ENCODE data around the gene SPAG17.

Gene SPAG17

DNA sequence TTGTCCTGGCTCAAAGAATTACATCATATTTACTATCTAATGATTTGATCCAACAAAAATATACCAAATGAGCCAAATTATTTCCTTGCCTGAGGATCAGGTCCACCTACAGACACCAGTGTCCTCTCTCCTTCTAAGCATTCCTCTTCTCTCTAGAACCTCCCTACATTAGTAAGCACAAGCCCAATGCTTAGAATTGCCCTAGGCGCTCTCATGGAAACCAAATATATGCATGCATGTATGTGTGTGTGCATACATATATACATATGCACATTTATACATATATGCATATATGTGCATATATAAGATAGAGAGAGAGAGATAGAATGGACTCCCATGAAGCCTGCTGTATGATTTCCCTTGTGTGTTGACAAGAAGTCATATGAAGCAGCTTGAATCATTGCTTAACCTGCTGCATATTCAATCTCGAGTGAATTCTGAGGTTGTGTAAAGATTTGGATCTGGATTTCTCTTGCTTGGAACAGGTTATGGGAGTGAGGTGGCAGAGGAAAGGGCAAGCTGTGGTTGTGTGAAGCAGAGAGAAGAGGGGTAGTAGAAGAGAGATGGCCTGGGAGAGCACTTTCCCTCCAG, 66.1 kb downstream of the SPAG17 start:
- no peak for DNase-seq (ENCODE audit: low read depth)

DNA sequence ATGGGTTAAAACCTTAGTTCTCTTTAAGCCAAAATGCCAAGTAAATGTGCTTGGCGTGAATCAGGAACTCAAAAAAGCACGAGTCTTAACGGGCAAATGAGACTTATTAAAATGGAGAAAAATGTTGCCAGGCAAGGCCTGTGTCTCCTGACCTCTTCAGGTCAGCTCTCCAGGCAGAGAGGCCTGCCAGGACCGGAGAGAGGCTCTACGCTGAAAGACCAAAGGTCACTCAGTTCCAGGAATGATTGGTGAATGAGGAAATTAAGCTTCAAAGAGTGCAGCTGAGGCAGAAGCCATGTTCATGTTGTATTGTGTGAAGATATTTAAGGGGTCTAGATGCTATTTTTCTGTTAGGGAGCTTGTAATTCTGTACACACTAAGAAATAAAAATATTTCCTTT, 66.6 kb downstream of the SPAG17 start:
- DNase-seq (ENCODE audit: low read depth): no peak

DNA sequence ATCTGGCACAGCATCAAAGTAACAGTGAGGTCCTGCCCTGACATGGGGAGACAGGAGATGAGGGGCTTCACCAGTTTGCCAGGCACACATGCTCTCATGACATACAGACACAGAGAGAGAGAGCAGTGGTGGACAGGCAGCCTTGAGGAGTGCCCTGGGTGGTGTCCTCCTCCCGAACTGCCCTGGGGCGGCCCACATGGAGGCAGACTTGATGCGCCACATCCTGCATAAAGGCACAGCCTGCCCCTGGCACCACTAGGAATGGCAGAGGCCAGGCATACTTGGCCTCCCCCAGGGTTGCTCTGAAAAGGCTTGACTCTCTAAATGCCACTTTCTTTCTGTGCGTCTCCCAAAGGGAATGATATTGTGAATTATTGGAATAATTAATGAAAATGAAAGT, 67.5 kb downstream of the SPAG17 start:
- DNase-seq (ENCODE audit: low read depth): no peak

DNA sequence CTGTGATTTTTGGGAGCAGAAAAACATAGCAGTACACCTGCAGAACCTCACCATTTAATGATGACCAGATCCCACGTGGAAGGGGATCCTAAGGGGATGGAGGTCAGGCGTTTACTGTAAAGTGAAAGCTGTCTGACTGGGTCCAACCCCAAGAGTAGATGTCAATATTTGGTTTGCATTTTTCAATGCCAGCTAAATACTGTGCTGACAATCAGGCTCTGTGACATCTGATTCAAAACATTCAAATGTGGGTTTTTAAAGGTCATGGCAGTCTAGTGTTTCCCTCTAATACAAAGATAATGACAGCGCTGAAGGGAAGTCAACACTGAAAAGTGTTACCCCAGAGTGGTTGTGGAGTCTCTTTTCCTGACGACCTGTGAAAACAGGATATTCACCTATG, 68.1 kb downstream of the SPAG17 start:
- no peak for DNase-seq (ENCODE audit: low read depth)

DNA sequence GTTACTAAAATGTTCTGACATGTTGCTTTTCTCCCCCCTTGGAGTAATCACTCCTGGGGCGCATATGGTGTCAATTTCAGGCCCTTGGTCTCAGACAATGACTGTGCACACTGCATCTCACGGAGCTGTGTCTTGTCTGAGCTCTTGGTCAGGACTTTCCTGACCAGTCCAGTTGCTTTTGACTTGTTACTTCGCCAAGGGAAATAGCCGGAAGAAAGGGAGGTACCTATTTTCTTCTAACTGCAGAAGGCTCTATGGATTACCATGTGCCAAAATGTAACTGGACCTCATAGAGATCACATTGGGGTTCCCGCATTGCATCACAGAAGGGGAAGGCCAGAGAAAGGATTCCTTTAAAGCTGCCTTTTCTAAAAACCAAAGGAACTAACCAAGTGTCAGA, 68.6 kb downstream of the SPAG17 start:
- DNase-seq (ENCODE audit: low read depth): no peak

DNA sequence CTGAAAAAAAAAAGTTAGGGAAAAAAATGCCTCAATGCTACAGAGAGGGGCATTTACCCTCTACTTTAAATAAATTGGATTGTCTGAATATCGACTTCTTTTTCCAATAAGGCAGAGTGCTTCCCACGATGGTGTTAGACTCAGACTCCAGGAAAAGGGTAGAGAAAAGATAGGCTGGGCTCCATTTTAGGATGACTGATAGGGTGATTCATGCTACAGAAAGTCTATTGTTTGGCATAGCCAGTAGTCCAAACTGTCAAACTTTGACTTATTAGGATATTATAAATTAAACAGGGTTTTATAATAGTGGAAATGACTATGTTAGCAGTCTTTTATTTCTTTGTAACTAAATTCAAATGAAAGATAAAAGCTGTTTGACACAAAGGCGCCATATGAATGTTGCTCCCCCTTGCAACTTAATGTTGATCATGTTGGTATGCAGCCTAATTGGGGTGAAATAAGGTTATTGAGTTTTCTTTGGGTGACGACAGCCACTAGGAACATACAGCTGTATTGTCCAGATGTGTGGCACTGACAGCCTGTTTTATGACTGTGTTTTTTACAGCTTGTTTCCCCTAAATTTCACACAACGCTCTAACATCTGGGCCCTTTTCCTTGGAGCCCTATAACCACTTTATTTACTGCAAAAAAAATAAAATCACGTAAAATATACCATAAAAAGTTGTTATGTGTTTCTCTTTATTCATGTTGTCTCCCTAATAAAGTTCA, 69.3 kb downstream of the SPAG17 start:
- DNase-seq (ENCODE audit: low read depth): no peak

DNA sequence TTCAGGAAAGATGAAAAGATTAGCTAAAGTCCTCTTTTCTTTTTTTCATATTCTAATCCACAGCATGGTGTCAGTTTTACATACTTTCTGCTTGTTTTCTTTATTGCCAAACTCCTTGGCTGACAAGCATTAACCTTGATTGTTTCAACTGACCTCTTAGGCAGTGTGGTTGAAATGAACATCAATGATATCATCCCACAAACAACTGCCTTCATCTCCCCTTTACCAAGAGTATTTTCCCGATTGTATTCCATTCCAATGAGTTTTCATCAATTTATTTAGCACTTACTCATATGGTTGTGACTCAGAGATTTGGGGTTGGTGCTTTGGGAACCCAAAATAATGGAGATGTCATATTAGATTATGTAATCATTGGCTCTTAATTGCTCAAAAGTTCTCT, 71.8 kb downstream of the SPAG17 start:
- no peak for DNase-seq (ENCODE audit: low read depth)

DNA sequence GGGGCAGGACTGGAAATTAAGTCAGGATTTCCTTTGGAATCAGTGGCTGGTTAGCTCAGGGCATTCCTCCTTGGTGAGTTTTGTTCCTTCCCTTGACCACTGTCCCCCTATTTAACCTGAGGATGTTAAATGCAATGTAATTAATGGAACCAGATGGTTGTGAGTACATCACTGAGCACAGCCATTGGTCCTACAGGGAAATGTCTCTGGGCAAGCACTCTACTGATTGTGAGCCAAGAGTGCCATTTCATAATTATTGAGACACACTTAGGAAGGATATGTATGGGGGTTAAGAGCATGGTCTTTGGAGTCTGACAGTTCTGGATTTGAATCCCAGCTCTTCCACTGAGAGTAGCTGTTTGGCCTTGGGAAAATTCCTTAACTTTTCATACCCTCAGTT, 74.4 kb downstream of the SPAG17 start:
- DNase-seq (ENCODE audit: low read depth): no peak

DNA sequence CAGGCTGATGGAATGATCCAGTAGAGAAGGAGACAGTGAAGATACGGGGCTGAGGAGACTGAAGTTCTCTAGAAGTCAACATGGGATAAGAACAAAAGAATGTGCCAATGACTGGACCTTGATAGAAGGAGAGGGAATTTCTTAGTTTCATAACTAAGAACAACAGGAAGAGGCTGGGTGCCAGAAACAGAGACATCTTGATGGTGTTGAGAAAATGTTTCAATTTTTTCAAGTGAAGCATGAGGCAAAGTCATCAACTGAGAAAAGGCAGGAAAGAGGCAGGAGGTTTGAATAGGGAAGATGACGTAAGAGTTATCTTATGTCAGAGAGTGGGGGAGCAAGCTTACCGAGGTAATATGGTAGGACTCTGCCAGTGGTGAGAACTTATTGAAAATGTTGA, 80.1 kb downstream of the SPAG17 start:
- DNase-seq (ENCODE audit: low read depth): no peak

DNA sequence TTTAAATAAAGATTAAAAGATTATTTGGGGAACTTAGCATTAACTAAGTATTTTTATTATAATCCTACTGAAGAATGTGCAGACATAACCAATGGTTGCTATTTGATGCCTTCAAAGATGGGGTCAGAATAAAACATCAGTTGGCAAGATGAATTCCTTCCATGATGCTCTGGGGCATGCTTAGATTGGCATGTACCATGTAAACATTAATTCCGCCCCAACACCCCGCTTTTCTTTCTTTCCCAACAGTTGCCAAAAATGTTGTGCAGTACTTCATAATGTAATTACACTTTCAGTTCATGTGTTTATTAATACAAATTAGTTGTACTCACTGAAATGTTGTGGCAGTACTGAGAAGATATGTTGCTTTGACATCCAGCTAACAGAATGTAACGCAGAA, 82.6 kb downstream of the SPAG17 start:
- no peak for DNase-seq (ENCODE audit: low read depth)

DNA sequence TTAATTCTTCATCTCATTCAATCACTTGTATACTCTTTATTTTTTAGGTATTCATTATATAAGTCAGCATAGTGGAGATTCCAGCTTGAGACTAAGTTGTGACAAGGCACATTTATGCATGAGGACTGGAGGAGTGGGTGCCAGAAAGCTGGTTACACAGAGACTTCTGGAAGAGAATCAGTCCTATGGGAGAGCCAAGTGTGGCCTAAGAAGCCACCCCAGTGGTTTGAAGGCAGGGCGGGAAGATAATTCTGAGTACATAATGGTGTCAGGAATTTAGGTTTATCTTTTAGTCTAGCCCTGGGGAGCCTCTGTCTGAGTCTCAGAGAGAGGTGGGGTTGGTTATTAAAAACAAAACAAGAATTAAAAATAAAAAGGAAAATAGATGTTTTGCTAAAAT, 83.0 kb downstream of the SPAG17 start:
- no peak for DNase-seq (ENCODE audit: low read depth)

DNA sequence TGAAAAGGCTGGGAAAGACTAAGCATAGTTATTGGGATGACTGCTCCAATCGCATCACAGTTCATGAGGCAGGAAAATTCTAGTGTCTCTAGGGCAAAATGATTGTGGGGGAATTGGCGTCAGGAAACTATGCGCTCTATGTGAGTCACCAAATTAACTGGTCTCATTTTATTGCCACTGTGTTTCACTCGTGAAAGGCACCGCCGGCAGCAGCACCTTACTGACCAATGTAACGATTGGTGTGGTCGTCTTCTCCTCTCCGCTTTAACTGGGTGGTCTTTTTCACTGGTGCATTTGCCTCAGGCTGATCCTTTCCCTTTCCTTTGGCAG, 83.5 kb downstream of the SPAG17 start:
- no peak for DNase-seq (ENCODE audit: low read depth)

DNA sequence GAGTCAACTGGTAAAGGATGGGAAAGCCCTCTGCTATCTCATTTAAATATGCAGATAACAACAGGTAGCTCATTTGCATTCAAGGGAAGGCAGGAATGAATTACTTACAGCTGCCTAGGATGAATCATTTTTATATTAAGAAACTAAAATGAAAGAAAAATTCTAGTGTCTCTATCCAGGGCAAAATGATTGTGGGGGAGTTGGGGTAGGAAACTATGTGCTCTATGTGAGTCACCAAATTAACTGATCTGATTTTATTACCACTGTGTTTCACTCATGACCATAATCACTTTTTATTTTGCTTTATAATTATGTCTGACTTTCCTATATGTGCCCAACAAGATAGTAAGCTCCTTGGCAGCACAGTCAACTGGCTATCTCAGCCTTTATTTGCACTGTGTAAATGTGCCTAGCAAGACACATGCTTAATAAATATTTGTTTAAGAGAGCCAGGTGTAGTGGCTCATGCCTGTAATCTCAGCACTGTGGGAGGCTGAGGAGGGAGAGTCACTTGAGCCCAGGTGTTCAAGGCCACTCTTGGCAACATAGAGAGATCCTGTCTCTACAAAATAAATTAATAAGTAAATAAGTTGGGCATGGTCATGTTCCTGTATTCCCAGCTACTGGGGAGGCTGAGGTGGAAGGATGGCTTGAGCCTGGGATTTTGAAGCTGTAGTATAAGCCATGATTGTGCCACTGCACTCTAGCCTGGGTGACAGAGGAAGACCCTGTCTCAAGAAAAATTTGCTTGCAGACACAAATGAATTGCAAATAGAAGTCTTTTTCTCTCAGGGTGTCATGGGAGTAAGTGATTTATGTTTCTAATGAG, 84.1 kb downstream of the SPAG17 start:
- DNase-seq (ENCODE audit: low read depth): no peak

DNA sequence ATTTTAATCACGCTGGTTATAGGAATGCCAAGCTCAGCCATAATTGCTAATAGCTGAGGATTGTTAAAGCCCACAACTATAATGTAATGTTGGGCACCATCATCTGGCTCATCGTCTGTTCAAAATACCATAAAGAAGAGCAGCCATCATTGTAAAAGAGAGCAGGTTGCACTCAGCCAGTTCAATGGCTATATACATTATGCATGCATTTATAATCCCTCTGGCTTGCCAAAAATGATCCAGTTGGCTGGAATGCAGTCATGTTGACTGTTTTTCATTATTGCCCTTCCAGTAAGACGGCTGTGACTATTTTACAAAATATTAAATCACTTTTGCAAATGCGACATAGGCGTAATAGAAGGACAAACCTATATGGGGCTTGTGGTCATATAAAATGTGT, 85.3 kb downstream of the SPAG17 start:
- DNase-seq (ENCODE audit: low read depth): no peak

DNA sequence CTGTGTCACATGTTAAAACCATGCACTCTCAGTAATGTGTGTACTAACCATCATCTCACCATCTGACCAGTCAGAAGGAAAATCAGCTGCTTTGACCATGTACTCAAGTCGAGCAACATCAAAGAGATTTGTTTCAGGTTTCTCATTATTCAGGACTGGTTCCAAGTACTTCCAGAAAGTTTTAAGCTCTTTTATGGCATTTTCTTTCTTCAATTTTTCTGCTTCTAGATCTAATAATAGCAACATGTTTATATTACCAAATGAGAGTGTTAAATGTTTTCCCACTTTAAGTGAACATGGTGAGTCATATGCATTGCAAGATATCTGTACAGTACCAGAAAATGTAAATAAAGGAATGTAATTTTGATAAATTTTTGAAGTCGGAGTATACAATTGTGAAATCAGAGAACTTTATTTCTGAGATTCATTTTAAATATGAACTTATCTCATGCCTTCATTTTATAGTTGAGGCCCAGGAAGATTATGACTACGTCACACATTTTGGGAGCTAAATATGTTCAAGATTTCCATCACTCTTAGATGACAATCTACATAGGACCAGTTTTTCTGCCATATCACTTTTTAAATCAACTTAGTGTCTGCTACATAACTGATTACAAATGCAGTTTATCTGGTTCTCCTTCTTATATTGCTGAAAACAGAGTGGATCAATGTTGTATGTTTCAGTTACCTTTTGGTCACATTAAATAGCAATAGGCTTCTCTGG, 87.2 kb downstream of the SPAG17 start:
- DNase-seq (ENCODE audit: low read depth): no peak

DNA sequence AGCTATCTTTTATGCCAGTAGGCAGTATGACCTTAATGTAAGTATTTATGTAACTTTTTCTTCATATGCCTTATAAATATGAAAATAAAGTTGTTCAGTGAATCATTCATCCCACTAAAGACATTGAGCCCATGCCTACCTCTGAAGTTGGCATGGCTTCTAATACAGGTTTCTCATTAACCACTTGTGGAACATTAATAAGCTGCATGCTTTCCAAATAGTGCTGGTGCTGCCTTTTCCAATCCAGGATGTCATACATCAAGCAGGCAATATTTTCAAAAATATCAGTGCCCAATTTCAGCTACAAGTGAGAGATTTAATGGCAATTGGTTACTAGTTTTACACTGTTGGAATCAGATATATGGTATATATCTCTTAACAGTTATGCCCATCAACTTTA, 92.0 kb downstream of the SPAG17 start:
- DNase-seq (ENCODE audit: low read depth): no peak

DNA sequence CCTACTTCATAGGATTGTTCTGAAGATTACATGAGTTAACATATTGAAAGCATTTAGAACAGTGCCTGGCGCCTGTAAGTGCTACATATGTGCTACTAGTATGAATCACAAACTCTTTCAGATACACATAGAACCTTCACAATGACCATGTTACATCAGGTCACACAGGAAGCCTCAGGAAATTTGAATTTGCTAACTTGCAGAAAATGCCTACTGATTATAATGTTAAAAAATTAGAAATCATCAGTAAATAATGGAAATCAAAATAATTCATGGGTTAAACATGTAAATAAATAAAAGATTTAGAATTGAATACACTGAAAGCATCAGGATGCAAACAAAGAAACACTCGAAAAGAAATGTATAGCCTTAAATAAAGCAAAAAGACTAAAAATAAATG, 94.9 kb downstream of the SPAG17 start:
- no peak for DNase-seq (ENCODE audit: low read depth)

DNA sequence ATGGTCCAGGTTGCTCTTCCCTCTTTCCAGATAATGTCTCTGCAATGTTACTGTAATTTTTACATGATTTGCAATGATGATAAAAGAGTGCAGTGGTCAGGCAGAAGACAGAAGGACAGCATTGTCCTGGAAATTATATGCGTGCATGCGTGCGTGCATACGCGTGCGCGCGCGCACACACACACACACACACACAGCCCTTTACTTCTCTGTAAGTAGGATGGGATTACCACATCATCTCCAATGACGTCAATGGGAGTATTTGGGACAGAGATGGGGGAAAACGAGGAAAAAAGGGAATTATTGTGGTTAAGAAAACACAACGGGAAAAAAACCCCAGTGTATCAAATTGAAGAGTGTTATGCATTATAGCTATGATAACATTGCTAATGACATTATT, 99.7 kb downstream of the SPAG17 start:
- DNase-seq (ENCODE audit: low read depth): no peak

DNA sequence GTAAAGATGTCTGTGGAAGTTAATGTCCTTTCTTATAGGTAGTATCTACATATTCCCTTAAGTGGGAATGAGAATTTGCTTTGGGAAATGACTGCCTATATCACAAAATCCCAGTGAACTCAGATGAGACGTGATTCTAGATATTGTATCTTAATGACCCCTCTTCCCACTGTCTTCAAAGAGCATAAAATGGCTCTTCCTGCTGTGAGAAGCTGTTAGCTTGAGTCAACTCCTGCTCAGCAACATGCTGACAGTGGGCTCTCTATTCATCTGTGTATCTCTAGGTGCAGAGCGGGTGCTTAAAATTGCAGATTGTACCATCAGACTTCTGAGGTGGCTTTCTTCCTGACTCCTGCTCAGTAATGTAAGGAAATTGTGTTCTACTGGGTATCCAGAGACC, 100.6 kb downstream of the SPAG17 start:
- DNase-seq (ENCODE audit: low read depth): no peak

DNA sequence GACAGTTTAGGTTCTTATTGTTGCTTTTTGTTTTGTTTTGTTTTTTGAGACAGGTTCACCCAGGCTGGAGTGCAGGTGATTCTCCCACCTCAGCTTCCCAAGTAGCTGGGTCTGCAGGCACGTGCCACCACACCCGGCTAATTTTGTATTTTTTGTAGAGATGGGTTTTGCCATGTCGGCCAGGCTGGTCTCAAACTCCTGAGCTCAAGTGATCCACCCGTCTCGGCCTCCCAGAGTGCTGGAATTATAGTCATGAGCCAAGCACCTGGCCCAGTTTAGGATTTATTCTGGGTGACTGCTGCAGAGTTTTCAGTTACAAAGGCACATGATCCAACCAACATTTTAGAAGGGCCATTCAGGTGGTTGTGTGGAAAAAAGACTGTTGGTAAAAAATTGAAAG, 102.0 kb downstream of the SPAG17 start:
- no peak for DNase-seq (ENCODE audit: low read depth)

DNA sequence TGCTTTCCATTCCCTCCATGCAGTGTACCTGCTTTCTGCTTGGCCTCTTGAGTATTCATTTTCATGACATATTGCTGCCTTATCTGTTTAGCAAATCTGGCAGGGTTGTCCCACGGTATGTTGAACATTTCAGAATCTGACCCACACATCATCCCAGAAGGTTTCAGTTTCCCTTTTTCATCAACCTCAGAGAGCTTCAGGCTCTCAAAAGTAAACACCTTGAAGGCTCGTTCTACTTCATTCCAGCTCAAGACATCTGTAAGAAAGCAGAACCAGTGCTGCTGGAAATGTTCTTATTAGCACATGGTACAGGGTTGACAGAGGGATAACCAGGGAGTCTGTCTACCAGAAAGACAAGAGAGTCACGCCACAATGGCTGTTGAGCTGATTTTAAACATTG, 103.6 kb downstream of the SPAG17 start:
- DNase-seq (ENCODE audit: low read depth): no peak

DNA sequence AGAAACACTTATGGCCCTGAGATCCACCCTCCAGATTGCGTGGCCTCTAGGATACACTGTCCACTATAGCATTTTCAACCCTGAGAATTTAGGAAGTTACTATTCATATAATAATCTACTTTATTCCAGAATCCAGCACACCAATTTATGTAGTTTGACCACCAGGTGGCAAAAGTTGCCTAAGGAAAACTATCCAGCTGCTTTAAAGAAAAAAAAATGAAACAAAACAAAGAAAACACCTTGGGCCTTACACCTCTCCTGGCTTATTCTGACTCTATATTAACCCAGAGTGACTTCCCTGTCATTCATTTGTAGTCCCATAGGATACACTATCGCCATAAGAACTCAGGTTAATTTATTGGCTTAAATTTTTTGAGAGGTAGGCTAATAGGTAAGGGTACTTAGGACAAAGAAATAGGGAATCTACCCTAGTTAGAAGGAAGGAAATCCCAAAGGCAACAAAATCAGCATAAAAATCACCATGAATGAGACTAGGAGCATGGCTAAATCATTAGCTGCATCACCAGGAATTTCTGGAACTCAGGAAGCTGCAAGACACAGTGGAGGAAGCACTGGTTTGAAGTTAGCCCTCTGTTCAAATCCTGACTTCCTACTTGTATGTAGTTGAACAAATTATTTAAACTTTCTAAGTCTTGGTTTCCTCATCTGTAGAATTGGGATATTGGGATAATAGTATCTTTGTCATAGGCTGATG, 107.5 kb downstream of the SPAG17 start:
- DNase-seq (ENCODE audit: low read depth): no peak
